Liver (tissue), 9 donors: ENCODE results near the gene SEMA3C. TPM values are rescaled to one million over a fixed set of nuclear protein-coding genes. Genes with fewer than 3 reads are reported as not detected.

Experiments
- DNase-seq: peaks from one replicate; pipeline ENCODE4 v3.0.0-alpha.2; 2017; ENCODE audit warnings: low spot score
- H3K27ac ChIP-seq, 2 donors: one replicate each; pipeline ENCODE4 v1.7.0; 2013; ENCODE audit warnings: inconsistent platforms in 2 of 2, low read length in 2 of 2, control low read depth in 1 of 2, low read depth in 1 of 2, mild to moderate bottlenecking in 1 of 2
- H3K27me3 ChIP-seq, 4 donors: one replicate each; pipeline versions ENCODE4 v1.6.1 to v1.7.0; 2013; ENCODE audit warnings: low read length in 3 of 4, inconsistent platforms in 1 of 4, mild to moderate bottlenecking in 1 of 4, moderate library complexity in 1 of 4; ENCODE audit not compliant: control insufficient read depth in 4 of 4, insufficient read depth in 4 of 4
- H3K36me3 ChIP-seq, 4 donors: one replicate each; pipeline versions ENCODE4 v1.6.1 to v1.7.0; 2013; ENCODE audit warnings: low read length in 3 of 4, mild to moderate bottlenecking in 3 of 4, low read depth in 1 of 4, moderate library complexity in 1 of 4; ENCODE audit not compliant: control insufficient read depth in 4 of 4, insufficient read depth in 3 of 4
- H3K4me1 ChIP-seq, 4 donors: one replicate each; pipeline versions ENCODE4 v1.6.1 to v1.7.0; 2013; ENCODE audit warnings: low read length in 3 of 4, mild to moderate bottlenecking in 3 of 4, moderate library complexity in 1 of 4; ENCODE audit not compliant: control insufficient read depth in 4 of 4, insufficient read depth in 4 of 4
- H3K4me3 ChIP-seq, 3 donors: one replicate each; pipeline versions ENCODE4 v1.6.1 to v1.7.0; 2013; ENCODE audit warnings: low read length in 3 of 3, control low read depth in 1 of 3, low read depth in 1 of 3, mild to moderate bottlenecking in 1 of 3
- H3K9ac ChIP-seq, 2 donors: one replicate each; pipeline ENCODE4 v1.7.0; 2013; ENCODE audit warnings: low read length in 2 of 2, mild to moderate bottlenecking in 2 of 2, moderate library complexity in 2 of 2, control low read depth in 1 of 2, low read depth in 1 of 2
- H3K9me3 ChIP-seq, 4 donors: one replicate each; pipeline versions ENCODE4 v1.6.1 to v1.7.0; 2013; ENCODE audit warnings: low read length in 3 of 4; ENCODE audit not compliant: control insufficient read depth in 4 of 4
- EGR1 ChIP-seq, 2 donors: IDR thresholded peaks; 2 replicates each; pipeline ENCODE4 v1.6.1; 2016 to 2018; ENCODE audit warnings: antibody characterized with exemption in 2 of 2, low read depth in 2 of 2
- FOXA1 ChIP-seq: IDR thresholded peaks from 2 replicates; pipeline ENCODE4 v1.6.1; 2016; ENCODE audit warnings: antibody characterized with exemption
- FOXA2 ChIP-seq: IDR thresholded peaks from 2 replicates; pipeline ENCODE4 v1.6.1; 2016; ENCODE audit warnings: antibody characterized with exemption
- GABPA ChIP-seq, 2 donors: IDR thresholded peaks in 1 of 2; conservative IDR thresholded peaks in 1 of 2; 2 replicates each; pipeline ENCODE4 v1.6.1; 2016; ENCODE audit warnings: antibody characterized with exemption in 2 of 2, mild to moderate bottlenecking in 1 of 2, moderate library complexity in 1 of 2
- HNF4A ChIP-seq, 2 donors: conservative IDR thresholded peaks; 2 replicates each; pipeline ENCODE4 v1.6.1; 2016; ENCODE audit warnings: antibody characterized with exemption in 2 of 2, mild to moderate bottlenecking in 2 of 2
- HNF4G ChIP-seq: IDR thresholded peaks from 2 replicates; pipeline ENCODE4 v1.6.1; 2016; ENCODE audit warnings: antibody characterized with exemption
- NR2F2 ChIP-seq: IDR thresholded peaks from 2 replicates; pipeline ENCODE4 v1.6.1; 2016; ENCODE audit warnings: antibody characterized with exemption
- RAD21 ChIP-seq, 2 donors: IDR thresholded peaks; 2 replicates each; pipeline ENCODE4 v1.6.1; 2016; ENCODE audit warnings: antibody characterized with exemption in 2 of 2, mild to moderate bottlenecking in 2 of 2
- RXRA ChIP-seq, 2 donors: IDR thresholded peaks; 2 replicates each; pipeline ENCODE4 v1.6.1; 2017 to 2018; ENCODE audit warnings: antibody characterized with exemption in 2 of 2, mild to moderate bottlenecking in 1 of 2
- SP1 ChIP-seq: IDR thresholded peaks from 2 replicates; pipeline ENCODE4 v1.6.1; 2018; ENCODE audit warnings: antibody characterized with exemption, mild to moderate bottlenecking
- TAF1 ChIP-seq: conservative IDR thresholded peaks from 2 replicates; pipeline ENCODE4 v1.6.1; 2016; ENCODE audit warnings: antibody characterized with exemption, mild to moderate bottlenecking
- WGBS: extraction: QIAGEN DNeasy Blood & Tissue Kit; methylation state at CpG from one replicate; pipeline ENCODE4 v1.1.7; 2013; 5-methylcytosine and 5-hydroxymethylcytosine counted together
- polyA plus RNA-seq, 2 donors: library from polyadenylated mRNA; stranded (reverse) in 1 of 2; unstranded in 1 of 2; fragments of 200-250 nt in 1 of 2; fragments of >200 nt in 1 of 2; fragmentation: Nextera tagmentation in 1 of 2; extraction: Ambion mirVana in 1 of 2; gene quantifications; one replicate each; pipeline versions ENCODE4 v1.2.1 to v1.2.3, GENCODE V29; 2013 to 2015
- total RNA-seq, 2 donors: library from RNA; depleted of rRNA; stranded (reverse); fragments of >200 nt; gene quantifications; one replicate each; pipeline ENCODE4 v1.2.3, GENCODE V29; 2014
- TF ChIP-seq, protein P1 (sequence below): IDR thresholded peaks from 2 replicates; pipeline ENCODE4 v1.6.1; 2016; ENCODE audit warnings: antibody characterized with exemption
- TF ChIP-seq, protein P2 (sequence below): IDR thresholded peaks from 2 replicates; pipeline ENCODE4 v1.6.1; 2016; ENCODE audit warnings: antibody characterized with exemption
- TF ChIP-seq, protein P3 (sequence below): IDR thresholded peaks from 2 replicates; pipeline ENCODE4 v1.6.1; 2016; ENCODE audit warnings: antibody characterized with exemption
- TF ChIP-seq, protein P4 (sequence below): IDR thresholded peaks from 2 replicates; pipeline ENCODE4 v1.6.1; 2016; ENCODE audit warnings: antibody characterized with exemption, mild to moderate bottlenecking
- donor health status: healthy.
- donor health status: healthy.
- donor health status: healthy.
- donor health status: healthy.
- donor health status: healthy.

SEMA3C gene
- total and polyA plus RNA-seq, 4 donors, result 0.20 to 1.8 (median 0.64) TPM

DNA sequence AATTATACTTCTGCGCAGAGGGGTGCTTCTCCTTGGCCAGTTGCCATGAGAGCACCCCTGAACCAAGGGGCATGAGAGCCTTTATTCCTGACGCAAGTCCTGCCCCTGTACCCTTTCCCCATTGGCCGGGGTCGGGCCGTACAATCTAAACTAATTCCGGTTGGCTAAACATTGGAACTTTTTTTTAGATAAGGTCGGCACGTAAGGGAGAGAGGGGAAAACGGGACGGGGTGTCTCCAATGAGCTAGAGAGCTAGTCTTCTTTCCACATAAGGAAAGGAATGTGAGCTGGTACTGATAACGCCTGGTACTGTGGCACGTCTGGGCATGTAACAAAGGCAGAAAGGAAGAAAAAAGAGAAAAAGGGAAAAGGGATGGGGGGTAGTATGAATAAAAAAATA lies 183.5 kb downstream of the SEMA3C start:
- 87% methylated on average over 12 of the region's 12 CpGs for WGBS
- H3K4me1 ChIP-seq, result no peaks in the 10 kb centered on the region
- DNase-seq, result no peak

DNA sequence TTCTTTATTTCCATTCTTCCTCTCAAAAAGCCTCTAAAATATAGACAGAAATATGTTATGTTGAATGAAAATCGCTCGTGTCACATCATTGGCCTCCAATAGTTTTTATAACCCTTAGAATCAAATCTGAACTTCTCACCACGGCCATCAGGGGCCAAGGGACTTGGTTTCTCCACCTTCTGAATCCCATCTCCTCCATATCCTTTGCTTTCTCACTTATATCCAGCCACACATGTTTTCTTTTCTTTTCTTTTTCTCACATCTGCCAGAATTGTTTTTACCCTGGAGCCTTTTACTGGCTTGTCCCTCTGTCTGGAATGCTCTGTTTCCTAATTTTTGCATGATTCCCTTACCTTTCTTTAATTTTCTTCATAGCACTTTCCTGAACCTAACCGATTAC lies 184.8 kb downstream of the SEMA3C start:
- no peak for DNase-seq
- no peak overlapping the region for H3K9ac ChIP-seq
- 74% methylated on average over 4 of the region's 4 CpGs for WGBS
- no peaks in the 10 kb centered on the region for H3K9me3 ChIP-seq
- no peaks in the 10 kb centered on the region for H3K4me1 ChIP-seq
- H3K27me3 ChIP-seq, result peaks cover 0 to 3% (median 0%) of the 10 kb centered on the region in 4 donors
- no peaks in the 10 kb centered on the region for H3K36me3 ChIP-seq
- H3K4me3 ChIP-seq, result no peak overlapping the region
- no peak overlapping the region for H3K27ac ChIP-seq
- TF ChIP-seq, protein P1, sequence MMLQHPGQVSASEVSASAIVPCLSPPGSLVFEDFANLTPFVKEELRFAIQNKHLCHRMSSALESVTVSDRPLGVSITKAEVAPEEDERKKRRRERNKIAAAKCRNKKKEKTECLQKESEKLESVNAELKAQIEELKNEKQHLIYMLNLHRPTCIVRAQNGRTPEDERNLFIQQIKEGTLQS, result no peak
- TF ChIP-seq FOXA2 (no peak), TAF1 (no peak), HNF4A (conservative IDR thresholded peaks at IDR 0.05) (no peak), GABPA (IDR thresholded peaks at IDR 0.05 in 1 of 2, conservative IDR thresholded peaks at IDR 0.05 in 1 of 2) (no peak), RAD21 (IDR thresholded peaks at IDR 0.05) (no peak), RXRA (IDR thresholded peaks at IDR 0.05) (no peak), NR2F2 (no peak)
- TF ChIP-seq, protein P2, sequence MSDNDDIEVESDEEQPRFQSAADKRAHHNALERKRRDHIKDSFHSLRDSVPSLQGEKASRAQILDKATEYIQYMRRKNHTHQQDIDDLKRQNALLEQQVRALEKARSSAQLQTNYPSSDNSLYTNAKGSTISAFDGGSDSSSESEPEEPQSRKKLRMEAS, result no peak
- TF ChIP-seq, protein P3, sequence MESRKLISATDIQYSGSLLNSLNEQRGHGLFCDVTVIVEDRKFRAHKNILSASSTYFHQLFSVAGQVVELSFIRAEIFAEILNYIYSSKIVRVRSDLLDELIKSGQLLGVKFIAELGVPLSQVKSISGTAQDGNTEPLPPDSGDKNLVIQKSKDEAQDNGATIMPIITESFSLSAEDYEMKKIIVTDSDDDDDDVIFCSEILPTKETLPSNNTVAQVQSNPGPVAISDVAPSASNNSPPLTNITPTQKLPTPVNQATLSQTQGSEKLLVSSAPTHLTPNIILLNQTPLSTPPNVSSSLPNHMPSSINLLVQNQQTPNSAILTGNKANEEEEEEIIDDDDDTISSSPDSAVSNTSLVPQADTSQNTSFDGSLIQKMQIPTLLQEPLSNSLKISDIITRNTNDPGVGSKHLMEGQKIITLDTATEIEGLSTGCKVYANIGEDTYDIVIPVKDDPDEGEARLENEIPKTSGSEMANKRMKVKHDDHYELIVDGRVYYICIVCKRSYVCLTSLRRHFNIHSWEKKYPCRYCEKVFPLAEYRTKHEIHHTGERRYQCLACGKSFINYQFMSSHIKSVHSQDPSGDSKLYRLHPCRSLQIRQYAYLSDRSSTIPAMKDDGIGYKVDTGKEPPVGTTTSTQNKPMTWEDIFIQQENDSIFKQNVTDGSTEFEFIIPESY, result no peak
- TF ChIP-seq, protein P4, sequence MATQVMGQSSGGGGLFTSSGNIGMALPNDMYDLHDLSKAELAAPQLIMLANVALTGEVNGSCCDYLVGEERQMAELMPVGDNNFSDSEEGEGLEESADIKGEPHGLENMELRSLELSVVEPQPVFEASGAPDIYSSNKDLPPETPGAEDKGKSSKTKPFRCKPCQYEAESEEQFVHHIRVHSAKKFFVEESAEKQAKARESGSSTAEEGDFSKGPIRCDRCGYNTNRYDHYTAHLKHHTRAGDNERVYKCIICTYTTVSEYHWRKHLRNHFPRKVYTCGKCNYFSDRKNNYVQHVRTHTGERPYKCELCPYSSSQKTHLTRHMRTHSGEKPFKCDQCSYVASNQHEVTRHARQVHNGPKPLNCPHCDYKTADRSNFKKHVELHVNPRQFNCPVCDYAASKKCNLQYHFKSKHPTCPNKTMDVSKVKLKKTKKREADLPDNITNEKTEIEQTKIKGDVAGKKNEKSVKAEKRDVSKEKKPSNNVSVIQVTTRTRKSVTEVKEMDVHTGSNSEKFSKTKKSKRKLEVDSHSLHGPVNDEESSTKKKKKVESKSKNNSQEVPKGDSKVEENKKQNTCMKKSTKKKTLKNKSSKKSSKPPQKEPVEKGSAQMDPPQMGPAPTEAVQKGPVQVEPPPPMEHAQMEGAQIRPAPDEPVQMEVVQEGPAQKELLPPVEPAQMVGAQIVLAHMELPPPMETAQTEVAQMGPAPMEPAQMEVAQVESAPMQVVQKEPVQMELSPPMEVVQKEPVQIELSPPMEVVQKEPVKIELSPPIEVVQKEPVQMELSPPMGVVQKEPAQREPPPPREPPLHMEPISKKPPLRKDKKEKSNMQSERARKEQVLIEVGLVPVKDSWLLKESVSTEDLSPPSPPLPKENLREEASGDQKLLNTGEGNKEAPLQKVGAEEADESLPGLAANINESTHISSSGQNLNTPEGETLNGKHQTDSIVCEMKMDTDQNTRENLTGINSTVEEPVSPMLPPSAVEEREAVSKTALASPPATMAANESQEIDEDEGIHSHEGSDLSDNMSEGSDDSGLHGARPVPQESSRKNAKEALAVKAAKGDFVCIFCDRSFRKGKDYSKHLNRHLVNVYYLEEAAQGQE, result no peak

More for the DNA sequence above, 183.5 kb downstream of the SEMA3C start:
- Histone ChIP-seq H3K9me3 (no peaks in the 10 kb centered on the region), H3K27me3 (peaks cover 0 to 3% (median 0%) of the 10 kb centered on the region in 4 donors), H3K4me3 (no peak overlapping the region), H3K27ac (no peak overlapping the region), H3K9ac (no peak overlapping the region), H3K36me3 (no peaks in the 10 kb centered on the region)
- TF ChIP-seq, protein P3, result no peak
- TF ChIP-seq, protein P1, result no peak
- TF ChIP-seq RXRA (IDR thresholded peaks at IDR 0.05) (no peak), RAD21 (IDR thresholded peaks at IDR 0.05) (no peak), FOXA1 (no peak), FOXA2 (no peak), EGR1 (IDR thresholded peaks at IDR 0.05; ENCODE audit: low read depth in 2 of 2) (no peak), HNF4G (no peak), SP1 (no peak), GABPA (IDR thresholded peaks at IDR 0.05 in 1 of 2, conservative IDR thresholded peaks at IDR 0.05 in 1 of 2) (no peak)
- TF ChIP-seq, protein P4, result no peak
